Muscle layer of colon (tissue), 2 donors: ENCODE data around the gene DUSP22.
"Not testable (repeated sequence)": the region's sequence is repeated elsewhere in the genome, so short reads cannot be mapped to it uniquely, and the experiment has no call there.

ENCODE experiments used
- H3K27ac ChIP-seq: one replicate; pipeline ENCODE4 v1.7.0; 2013; ENCODE audit warnings: low read depth, mild to moderate bottlenecking, low read length, moderate library complexity
- H3K27me3 ChIP-seq, 2 donors: one replicate each; pipeline ENCODE4 v1.7.0; 2013; ENCODE audit warnings: low read length in 2 of 2, mild to moderate bottlenecking in 2 of 2; ENCODE audit not compliant: insufficient read depth in 2 of 2, control insufficient read depth in 1 of 2
- H3K36me3 ChIP-seq: one replicate; pipeline ENCODE4 v1.7.0; 2013; ENCODE audit warnings: mild to moderate bottlenecking, low read length; ENCODE audit not compliant: insufficient read depth
- H3K4me1 ChIP-seq: one replicate; pipeline ENCODE4 v1.7.0; 2013; ENCODE audit warnings: mild to moderate bottlenecking, low read length; ENCODE audit not compliant: insufficient read depth
- H3K4me3 ChIP-seq, 2 donors: one replicate each; pipeline ENCODE4 v1.7.0; 2013; ENCODE audit warnings: low read length in 2 of 2, low read depth in 1 of 2, mild to moderate bottlenecking in 1 of 2, moderate library complexity in 1 of 2
- H3K9ac ChIP-seq: one replicate; pipeline ENCODE4 v1.7.0; 2013; ENCODE audit warnings: low read length
- H3K9me3 ChIP-seq: one replicate; pipeline ENCODE4 v1.7.0; 2013; ENCODE audit warnings: mild to moderate bottlenecking, low read length
- donor health status: abdominal sarcoma.
- donor health status: Adenocarcinoma of cecum.

DUSP22 gene

GRCh38 chr6:322940-323729 is 30.8 kb downstream of the DUSP22 start:
- no peak overlapping the region for H3K27ac ChIP-seq

GRCh38 chr6:323730-324088 is 31.4 kb downstream of the DUSP22 start:
- no peak overlapping the region for H3K4me3 ChIP-seq
- H3K36me3 ChIP-seq: no peaks in the 10 kb centered on the region
- H3K27ac ChIP-seq: no peak overlapping the region
- no peaks in the 10 kb centered on the region for H3K27me3 ChIP-seq
- H3K9me3 ChIP-seq: no peaks in the 10 kb centered on the region
- peaks cover 19% of the 10 kb centered on the region for H3K4me1 ChIP-seq
- H3K9ac ChIP-seq: no peak overlapping the region

More at GRCh38 chr6:322940-323729, 30.8 kb downstream of the DUSP22 start:
- H3K9me3 ChIP-seq: no peaks in the 10 kb centered on the region
- H3K4me1 ChIP-seq: peaks cover 13% of the 10 kb centered on the region
- H3K9ac ChIP-seq: no peak overlapping the region
- no peaks in the 10 kb centered on the region for H3K27me3 ChIP-seq
- no peaks in the 10 kb centered on the region for H3K36me3 ChIP-seq
- no peak overlapping the region for H3K4me3 ChIP-seq

GRCh38 chr6:324116-324728 is 31.9 kb downstream of the DUSP22 start:
- Histone ChIP-seq H3K27me3 (no peaks in the 10 kb centered on the region), H3K9me3 (no peaks in the 10 kb centered on the region), H3K9ac (no peak overlapping the region), H3K27ac (no peak overlapping the region), H3K4me1 (peaks cover 23% of the 10 kb centered on the region), H3K4me3 (no peak overlapping the region), H3K36me3 (no peaks in the 10 kb centered on the region)

GRCh38 chr6:324729-325125 is 32.4 kb downstream of the DUSP22 start:
- Histone ChIP-seq H3K4me3 (no peak overlapping the region), H3K9me3 (no peaks in the 10 kb centered on the region), H3K27me3 (no peaks in the 10 kb centered on the region), H3K27ac (no peak overlapping the region), H3K9ac (no peak overlapping the region), H3K36me3 (no peaks in the 10 kb centered on the region), H3K4me1 (peaks cover 23% of the 10 kb centered on the region)

- H3K9ac ChIP-seq, H3K36me3 ChIP-seq, H3K27ac ChIP-seq, H3K4me3 ChIP-seq, H3K27me3 ChIP-seq, H3K9me3 ChIP-seq: not testable (repeated sequence)
- peaks cover 24% of the 10 kb centered on the region for H3K4me1 ChIP-seq
These were observed 33.0 kb downstream of the DUSP22 start for GRCh38 chr6:325161-325860.

- not testable (repeated sequence) for H3K36me3 ChIP-seq, H3K4me3 ChIP-seq, H3K9me3 ChIP-seq, H3K27me3 ChIP-seq, H3K9ac ChIP-seq, H3K27ac ChIP-seq
- peaks cover 32% of the 10 kb centered on the region for H3K4me1 ChIP-seq
These were observed 33.8 kb downstream of the DUSP22 start for GRCh38 chr6:326066-326465.

GRCh38 chr6:326896-327537 is 34.7 kb downstream of the DUSP22 start:
- Histone ChIP-seq H3K9me3 (no peaks in the 10 kb centered on the region), H3K4me1 (peaks cover 40% of the 10 kb centered on the region), H3K27me3 (no peaks in the 10 kb centered on the region), H3K4me3 (no peak overlapping the region), H3K9ac (no peak overlapping the region), H3K27ac (peak overlapping the region; percentile 10), H3K36me3 (no peaks in the 10 kb centered on the region)

GRCh38 chr6:327538-328116 is 35.3 kb downstream of the DUSP22 start:
- no peaks in the 10 kb centered on the region for H3K36me3 ChIP-seq
- H3K4me1 ChIP-seq: peaks cover 45% of the 10 kb centered on the region
- peak overlapping the region; percentile 10 for H3K27ac ChIP-seq
- no peak overlapping the region for H3K9ac ChIP-seq
- no peak overlapping the region for H3K4me3 ChIP-seq
- no peaks in the 10 kb centered on the region for H3K27me3 ChIP-seq
- no peaks in the 10 kb centered on the region for H3K9me3 ChIP-seq

- H3K27me3 ChIP-seq: no peaks in the 10 kb centered on the region
- no peak overlapping the region for H3K9ac ChIP-seq
- H3K4me1 ChIP-seq: peaks cover 50% of the 10 kb centered on the region
- H3K9me3 ChIP-seq: no peaks in the 10 kb centered on the region
- H3K27ac ChIP-seq: no peak overlapping the region
- no peaks in the 10 kb centered on the region for H3K36me3 ChIP-seq
- H3K4me3 ChIP-seq: no peak overlapping the region
These were observed 35.9 kb downstream of the DUSP22 start for GRCh38 chr6:328136-328670.

GRCh38 chr6:328924-329323 is 36.6 kb downstream of the DUSP22 start:
- no peak overlapping the region for H3K9ac ChIP-seq
- H3K4me3 ChIP-seq: no peak overlapping the region
- no peaks in the 10 kb centered on the region for H3K9me3 ChIP-seq
- H3K27me3 ChIP-seq: no peaks in the 10 kb centered on the region
- no peak overlapping the region for H3K27ac ChIP-seq
- H3K36me3 ChIP-seq: no peaks in the 10 kb centered on the region
- peaks cover 50% of the 10 kb centered on the region for H3K4me1 ChIP-seq
